Measurements from ENCODE around the gene MACROH2A1. TPM values are rescaled to one million over a fixed set of nuclear protein-coding genes. Genes with fewer than 3 reads are reported as not detected.

MACROH2A1 gene
- total and polyA plus RNA-seq, 10 of the 15 experiments (the other 5 are each of a cell fraction or from before 2014, with no cell fraction given) = 45.7 to 230 (median 196) TPM

DNA sequence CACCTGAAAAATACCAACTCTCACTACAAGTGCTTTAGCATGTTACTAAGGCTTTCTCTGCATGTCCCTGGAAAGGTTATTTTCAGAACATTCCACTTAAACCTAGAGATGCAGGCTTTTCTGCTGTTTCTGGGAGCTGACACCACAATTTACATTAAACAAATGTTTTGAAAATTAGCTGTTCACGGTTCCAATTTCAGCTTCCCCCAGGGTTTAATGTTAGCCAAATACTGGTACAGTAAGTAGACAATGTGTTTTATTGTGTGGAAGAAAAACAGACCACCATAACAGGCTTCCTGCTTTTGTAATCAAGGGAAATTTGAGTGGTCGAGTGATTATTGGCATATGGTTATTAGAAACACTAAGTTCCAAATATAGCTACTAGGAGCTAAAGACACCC is 32.0 kb downstream of the MACROH2A1 start:
- H3K79me2 ChIP-seq (ENCODE audit: control insufficient read depth, insufficient read depth, low read length) = no peaks in the 10 kb centered on the region
- H4K20me1 ChIP-seq (ENCODE audit: control insufficient read depth, insufficient read depth) = no peaks in the 10 kb centered on the region
- in situ Hi-C loops (cut with MboI) (no loop called here), intact Hi-C loops (cut with micrococcal nuclease; ENCODE audit: unreplicated experiment) (no loop called here)
- ATAC-seq (no peak), FAIRE-seq (no peak), DNase-seq (ENCODE audit: low read depth, low spot score) (no peak)
- ChIA-PET POLR2A (no interaction called here), SMC1A (ENCODE audit: uncharacterized antibody, unreplicated experiment) (no interaction called here), RAD21 (ENCODE audit: unreplicated experiment) (no interaction called here), CTCF (no interaction called here)
- WGBS (ENCODE audit: insufficient coverage, insufficient replicate concordance, low lambda C conversion rate, missing lambda C conversion rate) = 73% methylated on average over 2 of the region's 2 CpGs
- no peak overlapping the region for H2AFZ ChIP-seq (ENCODE audit: control insufficient read depth, low read depth, low read length)
- no peaks in the 10 kb centered on the region; the same call in 1 of the 2 replicates for H3K4me1 ChIP-seq (ENCODE audit: control insufficient read depth, insufficient read depth, low read length)
- no peak overlapping the region for H3K4me2 ChIP-seq (ENCODE audit: control insufficient read depth, insufficient read depth)
- no TSS peak for BruUV-seq (replicated peaks)
- H3K27me3 ChIP-seq (replicated peaks in 1 of 2; ENCODE audit: control insufficient read depth in 2 of 2, insufficient read depth in 2 of 2, low read length in 1 of 2) = no peaks in the 10 kb centered on the region
- no peak overlapping the region for H3K9ac ChIP-seq (ENCODE audit: control insufficient read depth, insufficient read depth, low read length)
- H3K9me3 ChIP-seq (replicated peaks; ENCODE audit: control insufficient read depth, insufficient read depth, low read length) = no peaks in the 10 kb centered on the region
- H3K36me3 ChIP-seq (ENCODE audit: control insufficient read depth in 2 of 2, insufficient read depth in 2 of 2, low read length in 1 of 2) = peaks cover 25 to 38% of the 10 kb centered on the region in 2 experiments
- no peak overlapping the region for H3K4me3 ChIP-seq
- H3K27ac ChIP-seq (ENCODE audit: control insufficient read depth, insufficient read depth) = no peak overlapping the region
- no peak for TF ChIP-seq YY1 (IDR thresholded peaks at IDR 0.05; ENCODE audit: low read depth, low read length)
- no peak for TF ChIP-seq ZBED1 (IDR thresholded peaks at IDR 0.05; ENCODE audit: borderline replicate concordance)
- TF ChIP-seq, protein P1, sequence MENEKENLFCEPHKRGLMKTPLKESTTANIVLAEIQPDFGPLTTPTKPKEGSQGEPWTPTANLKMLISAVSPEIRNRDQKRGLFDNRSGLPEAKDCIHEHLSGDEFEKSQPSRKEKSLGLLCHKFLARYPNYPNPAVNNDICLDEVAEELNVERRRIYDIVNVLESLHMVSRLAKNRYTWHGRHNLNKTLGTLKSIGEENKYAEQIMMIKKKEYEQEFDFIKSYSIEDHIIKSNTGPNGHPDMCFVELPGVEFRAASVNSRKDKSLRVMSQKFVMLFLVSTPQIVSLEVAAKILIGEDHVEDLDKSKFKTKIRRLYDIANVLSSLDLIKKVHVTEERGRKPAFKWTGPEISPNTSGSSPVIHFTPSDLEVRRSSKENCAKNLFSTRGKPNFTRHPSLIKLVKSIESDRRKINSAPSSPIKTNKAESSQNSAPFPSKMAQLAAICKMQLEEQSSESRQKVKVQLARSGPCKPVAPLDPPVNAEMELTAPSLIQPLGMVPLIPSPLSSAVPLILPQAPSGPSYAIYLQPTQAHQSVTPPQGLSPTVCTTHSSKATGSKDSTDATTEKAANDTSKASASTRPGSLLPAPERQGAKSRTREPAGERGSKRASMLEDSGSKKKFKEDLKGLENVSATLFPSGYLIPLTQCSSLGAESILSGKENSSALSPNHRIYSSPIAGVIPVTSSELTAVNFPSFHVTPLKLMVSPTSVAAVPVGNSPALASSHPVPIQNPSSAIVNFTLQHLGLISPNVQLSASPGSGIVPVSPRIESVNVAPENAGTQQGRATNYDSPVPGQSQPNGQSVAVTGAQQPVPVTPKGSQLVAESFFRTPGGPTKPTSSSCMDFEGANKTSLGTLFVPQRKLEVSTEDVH (IDR thresholded peaks at IDR 0.05; ENCODE audit: low read depth, partially characterized antibody) = no peak
- no peak for TF ChIP-seq RAD51 (IDR thresholded peaks at IDR 0.05)
- TF ChIP-seq SUPT20H (IDR thresholded peaks at IDR 0.05; ENCODE audit: borderline replicate concordance, control insufficient read depth, low read depth, low read length) = no peak
- TF ChIP-seq BMI1 (IDR thresholded peaks at IDR 0.05; ENCODE audit: borderline replicate concordance) = no peak
- TF ChIP-seq MEF2B (IDR thresholded peaks at IDR 0.05; ENCODE audit: partially characterized antibody, poor library complexity, severe bottlenecking) = no peak
- no peak for TF ChIP-seq NFYB (IDR thresholded peaks at IDR 0.05; ENCODE audit: insufficient read depth, low read depth, low read length)
- no peak for TF ChIP-seq SREBF1 (IDR thresholded peaks at IDR 0.05; ENCODE audit: low read length)
- no peak for TF ChIP-seq POLR2AphosphoS2 (IDR thresholded peaks at IDR 0.05; ENCODE audit: low read depth, low read length)
- no peak for TF ChIP-seq RBBP5 (conservative IDR thresholded peaks at IDR 0.05)
- no peak for TF ChIP-seq CEBPB (IDR thresholded peaks at IDR 0.05; ENCODE audit: borderline replicate concordance in 1 of 2, low read depth in 2 of 2, low read length in 2 of 2)
- TF ChIP-seq, protein P2, sequence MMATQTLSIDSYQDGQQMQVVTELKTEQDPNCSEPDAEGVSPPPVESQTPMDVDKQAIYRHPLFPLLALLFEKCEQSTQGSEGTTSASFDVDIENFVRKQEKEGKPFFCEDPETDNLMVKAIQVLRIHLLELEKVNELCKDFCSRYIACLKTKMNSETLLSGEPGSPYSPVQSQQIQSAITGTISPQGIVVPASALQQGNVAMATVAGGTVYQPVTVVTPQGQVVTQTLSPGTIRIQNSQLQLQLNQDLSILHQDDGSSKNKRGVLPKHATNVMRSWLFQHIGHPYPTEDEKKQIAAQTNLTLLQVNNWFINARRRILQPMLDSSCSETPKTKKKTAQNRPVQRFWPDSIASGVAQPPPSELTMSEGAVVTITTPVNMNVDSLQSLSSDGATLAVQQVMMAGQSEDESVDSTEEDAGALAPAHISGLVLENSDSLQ (IDR thresholded peaks at IDR 0.05) = no peak
- TF ChIP-seq MLLT1 (IDR thresholded peaks at IDR 0.05) = no peak
- no peak for TF ChIP-seq CBX5 (IDR thresholded peaks at IDR 0.05; ENCODE audit: low read depth)
- no peak for TF ChIP-seq NR2C1 (IDR thresholded peaks at IDR 0.05)
- TF ChIP-seq ZNF207 (IDR thresholded peaks at IDR 0.05; ENCODE audit: borderline replicate concordance) = no peak
- no peak for TF ChIP-seq CREM (IDR thresholded peaks at IDR 0.05; ENCODE audit: low read depth)
